Renal cortical epithelial cell (primary cell): Measurements from ENCODE around the gene TM9SF2. TPM values are rescaled to one million over a fixed set of nuclear protein-coding genes. Genes with fewer than 3 reads are reported as not detected.
A peak's percentile ranks its signal among the peaks of the same experiment; 100 is the strongest.

ENCODE experiments used
- DNase-seq: peaks from one replicate; pipeline ENCODE4 v3.0.0-alpha.2; 2011; ENCODE audit warnings: low read depth
- total RNA-seq: library from RNA; depleted of rRNA; stranded (reverse); fragments of >200 nt; gene quantifications from 2 replicates; pipeline ENCODE4 v1.2.3, GENCODE V29; 2014

Gene TM9SF2
- total RNA-seq, 1 donor from 2014 or later = 253 TPM

DNA sequence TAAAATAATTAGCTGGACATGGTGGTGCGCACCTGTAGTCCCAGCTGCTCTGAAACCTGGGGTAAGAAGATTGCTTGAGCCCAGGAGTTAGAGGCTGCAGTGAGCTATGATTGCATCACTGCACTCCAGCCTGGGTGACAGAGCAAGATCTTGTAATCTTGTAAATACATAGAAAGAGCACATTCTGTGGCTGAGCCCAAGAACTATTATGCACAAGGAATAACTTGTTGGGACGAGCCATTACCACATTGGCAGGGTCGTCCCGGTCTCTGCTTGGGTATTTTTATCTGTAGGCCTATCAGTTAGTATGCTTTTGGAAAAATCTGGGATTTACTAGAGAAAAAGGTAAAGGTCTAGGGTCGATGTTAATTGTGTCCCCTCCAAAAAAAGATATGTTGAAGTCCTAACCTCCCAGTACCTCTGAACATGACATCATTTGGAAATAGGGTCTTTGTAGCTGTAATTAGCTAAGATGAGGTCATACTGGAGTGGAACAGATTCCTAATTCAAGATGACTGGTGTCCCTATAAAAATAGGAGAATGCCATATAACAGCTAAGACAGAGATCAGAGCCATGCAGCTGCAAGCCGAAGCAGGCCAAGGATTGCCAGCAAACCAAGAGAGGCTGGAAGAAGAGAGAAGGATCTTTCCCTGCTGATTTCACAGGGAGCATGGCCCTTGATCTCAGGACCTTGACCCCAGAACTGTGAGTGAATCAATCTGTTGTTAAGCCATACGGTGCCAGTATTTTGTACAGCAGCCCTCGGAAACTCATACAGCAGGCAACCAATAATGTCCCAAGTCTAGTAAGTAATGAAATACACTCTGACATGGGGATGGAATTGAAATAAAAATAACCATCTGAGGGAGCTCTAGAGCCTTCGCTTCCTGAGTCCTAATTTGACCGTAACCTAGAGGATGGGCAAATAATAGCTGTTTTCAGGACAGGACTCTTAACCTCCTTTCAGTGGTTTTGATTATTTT is 77.0 kb downstream of the TM9SF2 start:
- DNase-seq = peak; percentile 8

DNA sequence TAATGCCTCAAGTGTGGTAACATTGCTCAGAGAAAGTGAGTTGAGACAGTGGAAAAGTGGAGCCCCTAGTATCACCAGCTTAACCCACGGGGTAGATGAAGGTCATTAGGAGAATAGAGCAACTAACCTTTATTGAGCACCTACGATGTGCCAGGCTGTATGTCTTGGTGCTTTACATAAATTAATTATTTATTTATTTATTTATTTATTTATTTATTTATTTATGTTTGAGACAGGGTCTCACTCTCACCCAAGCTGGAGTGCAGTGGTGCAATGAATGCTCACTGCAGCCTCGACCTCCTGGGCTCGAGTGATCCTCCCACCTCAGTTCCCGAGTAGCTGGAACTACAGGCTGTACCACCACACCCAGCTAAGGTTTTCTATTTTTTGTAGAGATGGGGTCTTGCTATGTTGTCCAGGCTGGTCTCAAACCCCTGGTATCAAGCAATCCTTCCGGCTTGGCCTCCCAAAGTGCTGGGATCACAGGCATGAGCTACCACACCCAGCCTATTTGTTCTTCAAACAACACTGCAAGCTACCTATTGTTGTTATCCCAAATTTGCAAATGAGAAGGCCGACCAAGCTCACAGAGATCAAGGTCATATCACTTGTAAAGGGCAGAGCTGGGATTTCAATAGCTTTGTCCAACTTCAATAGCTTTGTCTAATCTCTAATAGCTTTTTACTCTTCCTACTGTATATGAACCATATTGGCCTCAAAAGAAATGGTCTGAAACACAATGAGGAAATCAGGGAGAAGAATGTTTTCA is 79.4 kb downstream of the TM9SF2 start:
- no peak for DNase-seq

DNA sequence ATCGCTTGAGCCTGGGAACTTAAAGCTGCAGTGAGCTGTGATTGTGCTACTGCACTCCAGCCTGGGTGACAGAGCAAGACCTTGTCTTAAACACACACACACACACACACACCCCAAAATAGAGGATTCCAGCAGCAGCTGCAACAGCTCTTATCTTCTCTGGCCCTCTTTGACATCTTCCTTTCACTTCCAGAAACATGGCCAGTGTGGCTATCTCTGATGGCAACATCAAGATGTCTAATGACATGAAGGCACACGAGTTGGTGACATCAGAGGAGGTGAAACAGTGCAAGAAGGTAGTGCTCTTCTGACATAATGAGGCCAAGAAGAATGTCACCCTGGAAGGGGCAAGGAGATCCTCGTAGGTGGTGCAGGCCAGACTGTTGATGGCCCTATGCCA is 81.2 kb downstream of the TM9SF2 start:
- no peak for DNase-seq

DNA sequence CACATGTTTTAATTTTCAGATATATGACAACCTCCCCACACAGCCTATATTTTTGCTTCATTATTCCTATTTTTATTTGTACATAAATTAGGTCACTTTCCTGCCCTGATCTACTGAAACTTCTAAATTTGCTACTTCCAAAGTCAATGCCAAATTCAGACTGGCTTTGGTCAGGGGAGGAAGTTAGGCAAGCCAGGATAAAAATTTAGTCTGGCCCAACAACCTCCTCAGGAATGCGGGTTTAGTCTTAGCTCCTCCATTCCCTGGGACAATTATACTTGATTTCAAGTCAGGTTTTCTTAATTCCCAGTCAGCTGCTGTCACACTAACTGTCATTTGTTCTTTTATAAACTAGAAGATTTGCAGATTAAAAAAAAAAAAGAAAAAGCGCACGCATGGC is 84.3 kb downstream of the TM9SF2 start:
- DNase-seq = no peak

DNA sequence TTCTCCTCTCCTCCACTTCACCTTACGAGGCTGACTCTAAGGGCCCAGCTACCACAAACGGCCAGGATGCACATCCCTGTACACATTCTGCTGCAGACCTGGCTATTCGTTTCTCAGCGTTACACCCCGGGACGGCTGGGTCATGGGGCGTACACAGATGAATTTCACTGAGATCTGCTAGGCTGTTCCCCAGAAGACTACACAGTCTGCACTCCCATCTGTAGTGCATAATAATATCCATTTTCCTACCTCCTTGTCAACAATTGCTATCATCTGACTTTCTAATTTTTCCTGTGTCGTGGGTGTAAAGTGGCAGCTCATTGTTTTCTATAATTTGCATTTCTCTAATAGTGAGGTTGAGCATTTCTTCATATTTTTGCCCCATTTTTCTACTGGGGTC is 85.7 kb downstream of the TM9SF2 start:
- no peak for DNase-seq

DNA sequence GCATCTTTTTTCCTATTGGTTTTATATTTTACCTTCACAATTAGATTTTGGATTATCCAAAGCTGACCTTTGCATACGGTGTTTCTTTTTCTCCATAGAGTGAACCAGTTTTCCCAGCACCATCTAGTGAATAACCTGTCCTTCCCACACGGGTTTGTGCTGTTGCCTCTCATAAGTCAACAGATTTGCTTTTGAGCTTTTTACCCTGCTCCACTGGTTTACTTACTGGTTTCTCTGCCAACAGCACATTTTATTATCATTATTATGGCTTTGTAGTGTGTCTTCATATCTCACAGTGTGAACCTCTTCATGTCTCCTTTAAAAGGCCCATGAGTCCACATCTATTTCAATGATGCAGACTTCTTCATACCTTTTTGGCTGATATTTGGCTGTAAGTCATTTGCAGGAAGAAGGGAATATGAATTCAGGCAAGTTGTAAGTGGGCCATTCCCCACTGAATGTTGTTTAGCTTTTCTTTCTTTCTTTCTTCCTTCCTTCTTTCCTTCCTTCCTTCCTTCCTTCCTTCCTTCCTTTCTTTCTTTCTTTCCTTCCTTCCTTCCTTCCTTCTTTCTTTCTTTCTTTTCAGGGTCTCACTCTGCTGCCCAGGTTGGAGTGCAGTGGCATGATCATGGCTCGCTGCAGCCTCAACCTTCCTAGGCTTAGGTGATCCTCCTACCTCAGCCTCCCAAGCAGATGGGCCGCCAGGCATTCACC is 86.8 kb downstream of the TM9SF2 start:
- no peak for DNase-seq

DNA sequence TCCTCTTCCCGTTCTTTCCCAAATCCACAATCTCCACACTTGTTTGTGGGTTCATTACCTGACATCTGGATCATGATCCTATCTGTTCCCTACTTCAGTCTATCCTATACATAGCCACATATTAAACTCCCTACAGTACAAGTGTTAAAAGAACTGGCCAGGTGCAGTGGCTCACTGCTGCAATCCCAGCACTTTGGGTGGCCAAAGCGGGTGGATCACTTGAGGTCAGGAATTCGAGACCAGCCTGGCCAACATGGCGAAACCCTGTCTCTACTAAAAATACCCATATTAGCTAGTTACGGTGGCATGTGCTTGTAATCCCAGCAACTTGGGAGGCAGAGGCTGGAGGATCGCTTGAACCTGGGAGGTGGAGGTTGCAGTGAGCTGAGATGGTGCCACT is 88.3 kb downstream of the TM9SF2 start:
- DNase-seq = no peak

DNA sequence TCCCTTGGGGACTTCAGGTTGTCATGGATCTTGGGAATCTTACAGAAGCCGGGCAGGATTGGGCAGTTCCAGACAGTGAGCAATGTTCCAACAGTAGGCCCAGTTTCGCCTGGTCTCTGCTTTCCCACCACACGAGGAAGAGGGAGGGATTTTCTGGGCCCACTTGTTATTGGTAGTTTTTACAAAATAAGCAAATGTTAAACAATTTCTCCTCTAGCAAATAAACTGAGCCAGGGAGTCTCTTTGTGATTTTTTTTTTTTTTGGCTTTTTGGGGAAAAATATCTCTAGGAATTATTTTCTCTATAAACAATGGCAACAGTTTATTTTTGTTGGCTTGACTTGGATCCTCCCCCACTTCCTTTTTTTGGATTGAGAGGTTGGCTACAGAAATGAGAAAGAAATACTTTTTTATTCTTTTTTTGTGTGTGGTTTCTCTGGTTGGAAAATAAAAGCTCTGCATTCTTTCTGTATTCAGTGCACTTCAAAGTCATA is 89.3 kb downstream of the TM9SF2 start:
- DNase-seq = no peak

DNA sequence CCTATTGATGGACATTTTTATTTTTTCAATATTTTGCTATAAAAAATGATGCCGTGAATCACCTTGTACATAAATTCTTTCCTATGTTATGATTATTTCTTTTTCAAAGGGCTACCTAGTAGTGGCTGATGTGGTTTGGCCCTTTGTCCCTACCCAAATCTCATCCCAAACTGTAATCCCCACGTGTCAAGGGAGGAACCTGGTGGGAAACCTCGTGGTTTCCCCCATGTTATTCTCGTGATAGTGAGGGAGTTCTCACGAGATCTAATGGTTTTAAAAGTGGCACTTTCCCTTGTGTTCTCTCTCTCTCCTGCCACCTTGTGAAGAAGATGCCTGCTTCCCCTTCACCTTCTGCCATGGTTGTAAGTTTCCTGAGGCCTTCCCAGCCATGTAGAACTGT is 94.9 kb downstream of the TM9SF2 start:
- no peak for DNase-seq

DNA sequence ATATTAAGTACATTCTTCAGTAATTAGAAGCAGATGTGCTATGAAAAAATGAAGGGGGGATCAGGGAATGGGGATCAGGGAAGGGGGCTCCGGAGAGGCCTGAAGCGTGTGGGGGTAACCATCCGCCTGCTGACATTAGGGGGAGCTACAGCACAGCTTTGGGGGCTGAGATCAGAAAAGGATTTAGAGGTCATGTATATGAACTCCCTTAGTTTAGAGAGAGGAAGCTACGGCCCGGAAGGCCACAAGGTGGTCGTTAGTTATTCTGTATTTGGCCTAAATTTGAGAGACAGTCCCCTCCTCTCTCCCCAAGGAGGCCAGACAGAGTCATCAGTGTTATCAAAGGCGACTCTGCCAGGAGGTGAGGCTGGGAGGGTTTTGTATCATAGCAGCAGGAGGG is 99.0 kb downstream of the TM9SF2 start:
- no peak for DNase-seq

DNA sequence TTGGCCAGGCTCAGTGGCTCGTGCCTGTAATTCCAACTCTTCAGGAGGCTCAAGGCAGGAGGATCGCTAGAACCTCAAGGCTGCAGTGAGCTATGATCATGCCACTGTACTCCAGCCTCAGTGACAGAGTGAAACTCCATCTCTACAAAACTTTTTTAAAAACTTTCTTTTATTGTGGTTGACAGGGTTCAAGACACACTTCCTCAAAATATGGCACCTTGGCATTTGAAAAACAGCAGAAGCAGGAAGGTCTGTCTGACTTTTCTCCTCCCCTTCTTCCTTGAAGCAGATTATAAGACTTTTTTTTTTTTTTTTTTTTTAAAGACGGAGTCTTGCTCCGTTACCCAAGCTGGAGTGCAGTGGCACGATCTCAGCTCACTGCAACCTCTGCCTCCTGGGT is 100.3 kb downstream of the TM9SF2 start:
- DNase-seq = no peak

DNA sequence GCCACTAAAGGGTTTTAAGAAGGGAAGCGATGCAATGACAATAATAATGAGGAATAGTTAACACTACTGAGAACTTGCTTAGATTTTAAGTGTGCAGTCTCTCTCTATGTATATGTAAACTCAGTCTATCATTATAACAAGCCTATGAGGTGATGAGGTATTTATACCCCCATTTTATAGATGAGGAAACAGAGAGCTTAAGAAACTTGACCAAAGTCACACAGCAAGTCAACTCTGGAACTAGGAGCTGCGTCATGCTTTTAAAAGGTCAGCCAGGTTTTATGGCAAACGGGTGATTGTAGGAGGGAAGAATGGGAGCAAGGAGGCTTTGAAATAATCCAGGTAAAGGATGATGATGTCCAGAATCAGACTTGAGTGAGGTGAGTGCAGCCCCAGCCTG is 103.4 kb downstream of the TM9SF2 start:
- DNase-seq = no peak

DNA sequence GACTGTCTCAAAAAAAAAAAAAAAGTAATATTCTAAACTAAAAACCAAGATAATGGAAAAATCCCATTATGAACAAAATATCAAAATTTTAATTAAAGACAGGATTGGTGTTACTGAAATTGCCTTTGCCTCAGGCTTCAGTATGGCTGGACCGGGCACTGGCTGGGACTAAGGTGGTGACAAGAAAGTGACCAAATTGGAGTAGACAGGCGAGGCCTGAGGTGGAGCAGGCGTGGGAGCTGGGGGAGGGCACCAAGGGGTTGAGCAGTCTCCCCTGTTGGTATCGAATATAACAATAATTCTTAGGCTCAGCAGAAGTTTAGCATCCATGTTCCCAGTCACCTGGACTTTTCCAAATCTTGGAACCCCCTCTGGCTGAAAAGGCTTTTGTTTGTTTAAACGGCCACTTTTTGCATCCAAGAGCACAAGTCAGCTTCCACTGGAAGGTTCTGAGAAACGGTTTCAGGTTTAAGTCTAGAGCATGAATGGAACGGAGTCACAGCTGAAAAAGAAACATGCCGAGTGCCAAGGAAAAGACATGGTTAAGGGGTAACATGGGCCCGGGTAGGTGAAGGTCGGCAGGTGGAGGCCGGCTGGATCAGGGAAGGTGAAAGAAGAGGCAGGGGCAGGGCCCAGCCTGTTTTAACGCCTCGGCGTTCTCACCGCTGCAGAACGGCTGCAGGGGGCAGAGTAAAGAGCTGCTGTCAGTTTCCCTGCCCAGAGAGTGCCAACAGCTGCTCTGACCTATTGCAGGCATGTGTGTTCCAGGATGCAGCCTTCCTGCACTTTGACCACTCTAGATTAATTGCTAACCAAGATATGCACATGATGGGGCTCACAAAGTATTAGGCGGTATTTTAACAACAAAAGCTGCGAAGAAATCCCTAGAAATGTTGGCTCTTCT is 104.4 kb downstream of the TM9SF2 start:
- peak; percentile 77 for DNase-seq

DNA sequence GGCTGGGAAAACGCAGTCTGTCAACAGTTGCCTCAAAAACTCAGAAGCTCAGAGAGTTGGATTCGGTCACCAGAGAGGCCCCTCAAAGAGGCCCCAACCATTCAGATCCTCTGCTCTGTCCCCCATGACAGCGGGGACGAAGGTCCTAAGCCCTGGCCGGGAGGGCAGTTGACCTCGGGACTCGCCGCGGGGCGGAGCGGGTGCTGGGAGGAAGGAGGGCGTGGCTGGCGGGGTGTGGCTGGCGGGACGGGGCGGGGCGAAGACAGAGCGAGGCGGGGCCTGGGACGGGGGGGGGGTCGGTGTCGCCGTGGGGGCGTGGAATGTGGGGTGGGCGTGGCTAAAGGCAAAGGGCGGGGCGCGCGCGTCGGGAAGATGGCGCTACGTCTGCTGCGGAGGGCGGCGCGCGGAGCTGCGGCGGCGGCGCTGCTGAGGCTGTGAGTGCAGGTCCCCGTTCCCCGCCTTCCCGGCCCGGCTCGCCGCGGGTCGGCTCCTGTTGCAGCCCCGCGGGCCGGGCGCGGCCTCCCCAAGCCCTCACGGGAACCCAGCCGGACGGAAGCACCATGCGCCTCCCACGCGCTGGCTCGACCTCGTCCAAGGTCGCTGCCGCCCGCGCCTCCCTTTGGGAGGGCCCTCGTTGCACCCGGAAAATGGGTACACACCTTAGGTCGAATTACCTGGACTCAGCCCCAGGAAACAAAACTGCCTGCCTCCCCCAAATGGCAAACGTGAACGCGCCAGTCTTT is 105.2 kb downstream of the TM9SF2 start, which contains the start of gene CLYBL:
TSS of gene CLYBL (plus strand) at position 367 of the 743 bp plus-strand sequence.
- DNase-seq = peak; percentile 28

DNA sequence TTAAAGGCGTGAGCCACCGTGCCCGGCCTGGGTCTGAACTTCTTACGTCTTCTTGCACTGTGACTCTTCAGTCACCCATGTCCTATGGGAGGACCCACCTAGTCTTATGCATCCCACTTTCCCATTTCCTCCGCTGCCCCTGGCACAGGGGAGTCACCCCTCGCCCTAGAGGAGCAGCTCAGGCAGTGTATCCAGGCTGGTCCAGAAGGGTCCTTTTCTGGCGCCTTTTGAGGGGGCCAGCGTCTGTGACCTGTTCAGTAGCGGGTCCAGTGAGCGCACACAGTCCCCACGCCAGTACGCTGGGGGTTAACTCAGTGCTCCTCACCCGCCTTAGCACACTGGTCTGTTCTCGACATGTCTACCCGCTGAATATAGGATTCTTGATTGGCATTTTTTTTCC is 107.1 kb downstream of the TM9SF2 start:
- no peak for DNase-seq

DNA sequence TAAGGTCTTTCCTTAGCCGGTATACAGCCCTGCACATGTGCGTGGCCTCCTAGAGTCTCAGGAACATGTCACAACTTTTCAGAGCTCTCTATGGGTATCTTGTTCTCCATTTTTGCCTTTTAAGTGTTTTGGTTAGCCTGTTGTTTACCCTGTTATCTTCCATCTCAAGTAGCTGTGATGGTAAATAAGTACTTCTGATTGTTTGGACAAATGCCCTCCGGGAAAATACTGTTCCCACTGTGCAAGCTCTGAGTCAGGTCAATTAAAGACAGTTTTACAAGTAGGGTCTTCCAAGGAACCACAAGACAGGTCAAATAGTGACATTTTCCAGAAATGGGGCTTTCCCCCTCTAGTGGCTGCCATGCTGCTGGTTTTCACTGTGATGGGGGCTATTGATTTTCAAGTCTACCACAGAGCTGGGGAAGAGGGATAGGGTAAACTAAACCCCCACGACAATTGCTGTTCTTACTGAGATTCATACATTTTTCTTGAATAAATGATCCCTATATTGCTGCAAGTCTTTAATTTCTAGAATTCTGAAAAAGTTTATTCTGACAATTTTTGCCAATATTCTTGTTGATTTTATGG is 109.5 kb downstream of the TM9SF2 start:
- DNase-seq = peak; percentile 34
